CD4-positive, alpha-beta T cell treated with Interleukin-10 for 1 hour (primary cell): Measurements from ENCODE around the gene PRDX2.
A peak's percentile ranks its signal among the peaks of the same experiment; 100 is the strongest.

Experiments
- DNase-seq: peaks from one replicate; pipeline ENCODE4 v3.0.0-alpha.2; 2020

Gene PRDX2

DNA sequence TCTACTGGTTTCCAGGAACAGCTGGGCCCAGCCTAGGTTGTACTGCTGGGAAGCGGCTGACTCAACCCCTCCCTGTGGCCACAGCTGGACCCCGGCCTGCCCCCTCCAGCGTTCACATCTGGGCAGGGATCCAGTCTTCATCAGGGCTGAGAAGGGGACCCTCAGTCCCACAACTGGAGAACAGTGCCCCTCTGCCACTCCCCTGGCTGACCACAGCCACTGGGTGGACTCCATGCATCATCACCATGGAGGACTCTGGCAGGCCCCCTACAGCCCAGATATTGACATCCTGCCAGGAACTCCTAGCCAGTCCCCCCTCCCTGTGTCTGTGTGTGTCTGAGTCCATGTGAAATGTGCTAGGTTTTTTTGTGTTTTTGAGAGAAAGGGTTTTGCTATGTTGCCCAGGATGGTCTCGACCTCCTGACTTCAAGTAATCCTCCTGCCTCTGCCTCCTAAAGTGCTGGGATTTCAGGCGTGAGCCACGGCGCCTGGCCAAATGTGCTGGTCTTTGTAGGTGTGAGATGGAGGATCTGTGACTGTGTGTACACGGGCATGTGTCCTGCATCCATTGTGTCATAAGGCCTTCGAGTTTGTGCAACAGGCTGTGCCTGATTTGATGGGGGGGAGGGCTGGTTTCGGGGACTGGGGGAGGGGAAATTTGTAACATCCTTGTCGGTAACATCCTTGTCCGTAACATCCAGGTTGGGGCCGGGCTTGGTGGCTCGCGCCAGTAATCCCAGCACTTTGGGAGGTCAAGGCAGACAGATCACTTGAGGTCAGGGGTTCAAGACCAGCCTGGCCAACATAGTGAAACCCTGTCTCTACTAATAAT lies 22.2 kb downstream of the PRDX2 start:
- no peak for DNase-seq

DNA sequence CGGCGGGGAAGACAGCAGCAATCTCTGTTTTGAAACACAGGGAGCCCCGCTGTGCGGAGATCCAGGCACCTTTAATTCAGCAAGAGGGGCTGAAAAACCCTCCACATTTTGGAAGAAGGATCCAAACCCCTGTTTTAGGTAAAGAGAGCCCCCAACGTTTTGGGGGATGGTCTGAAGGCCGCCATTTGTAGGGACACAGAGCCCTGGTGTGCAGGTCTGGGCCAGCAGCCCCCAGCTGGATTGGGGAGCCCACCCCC lies 22.8 kb downstream of the PRDX2 start:
- no peak for DNase-seq

DNA sequence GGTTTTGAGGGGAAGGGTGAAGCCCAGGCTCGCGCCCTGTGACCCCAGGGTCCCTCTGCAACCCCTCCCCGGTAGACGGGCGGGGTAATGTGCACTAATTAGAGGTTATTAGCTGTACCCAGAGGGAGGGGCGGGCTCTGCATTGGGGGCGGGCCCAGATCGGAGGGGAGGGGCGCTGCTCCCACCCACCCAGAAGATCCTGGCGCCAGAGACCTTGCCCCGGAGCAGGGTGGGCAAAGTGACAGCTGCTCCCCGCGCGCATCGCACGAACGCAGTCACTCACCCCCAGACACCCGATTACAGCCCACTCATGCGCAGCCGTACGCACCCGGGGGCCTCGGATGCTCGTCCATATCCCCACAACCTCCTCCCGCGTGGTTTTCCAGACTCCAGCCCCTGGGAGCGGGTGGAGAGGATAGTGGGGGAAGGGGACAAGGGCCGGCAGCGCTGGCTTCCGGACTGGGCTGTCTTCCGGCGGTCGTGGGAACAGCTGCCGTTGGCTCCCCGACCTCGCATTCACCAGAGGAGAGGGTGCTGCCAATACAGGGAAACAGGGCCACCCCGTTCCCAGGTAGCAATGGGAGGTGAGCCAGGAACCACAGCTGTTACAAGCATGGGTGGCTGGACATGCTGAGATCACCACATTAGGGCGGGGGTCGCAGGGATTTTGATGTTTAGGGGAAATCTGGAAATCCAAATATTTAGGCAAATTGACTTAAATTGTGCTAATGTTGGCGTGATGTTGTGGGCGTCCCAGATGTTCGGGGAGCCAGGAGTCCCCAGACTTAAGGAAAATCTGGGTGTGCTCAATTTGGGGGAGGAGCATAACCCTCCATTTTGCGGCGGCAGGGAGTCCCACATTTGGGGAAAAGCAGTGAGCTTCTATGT lies 23.3 kb downstream of the PRDX2 start:
- DNase-seq, result peak; percentile 64

DNA sequence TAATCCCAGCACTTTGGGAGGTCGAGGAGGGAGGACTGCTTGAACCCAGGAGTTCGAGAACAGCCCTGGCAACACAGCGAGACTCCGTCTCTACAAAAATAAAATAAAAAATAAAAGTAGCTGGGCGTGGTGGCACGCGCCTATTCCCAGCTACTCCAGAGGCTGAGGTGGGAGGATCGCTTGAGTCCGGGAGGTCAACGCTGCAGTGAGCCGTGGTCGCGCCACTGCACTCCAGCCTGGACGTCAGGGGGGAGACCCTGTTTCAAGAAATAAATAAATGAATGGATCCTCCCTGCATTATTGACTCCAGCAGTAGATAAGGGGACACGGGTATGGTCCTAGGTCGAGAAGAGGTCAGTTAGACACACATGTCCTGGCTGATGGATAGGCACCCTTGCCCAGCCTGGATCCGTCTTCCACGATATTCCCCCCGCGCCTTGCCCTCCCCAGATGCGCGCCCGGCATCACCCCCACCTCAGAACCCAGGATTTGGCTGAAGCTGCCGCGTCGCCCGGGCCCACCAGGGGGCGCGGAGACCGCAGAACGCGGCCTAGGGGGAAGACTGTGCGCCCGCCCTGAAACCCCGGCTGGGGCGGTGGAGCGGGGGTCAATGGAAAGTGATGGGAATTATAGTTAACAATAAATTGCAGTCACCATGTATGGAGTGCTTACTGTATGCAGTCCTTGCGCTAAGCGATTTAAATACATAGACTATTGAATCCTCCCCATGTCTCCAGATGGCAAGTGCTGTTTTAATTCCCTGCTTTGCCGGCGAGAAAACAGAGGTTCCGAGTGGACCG lies 24.2 kb downstream of the PRDX2 start:
- DNase-seq, result peak; percentile 85

DNA sequence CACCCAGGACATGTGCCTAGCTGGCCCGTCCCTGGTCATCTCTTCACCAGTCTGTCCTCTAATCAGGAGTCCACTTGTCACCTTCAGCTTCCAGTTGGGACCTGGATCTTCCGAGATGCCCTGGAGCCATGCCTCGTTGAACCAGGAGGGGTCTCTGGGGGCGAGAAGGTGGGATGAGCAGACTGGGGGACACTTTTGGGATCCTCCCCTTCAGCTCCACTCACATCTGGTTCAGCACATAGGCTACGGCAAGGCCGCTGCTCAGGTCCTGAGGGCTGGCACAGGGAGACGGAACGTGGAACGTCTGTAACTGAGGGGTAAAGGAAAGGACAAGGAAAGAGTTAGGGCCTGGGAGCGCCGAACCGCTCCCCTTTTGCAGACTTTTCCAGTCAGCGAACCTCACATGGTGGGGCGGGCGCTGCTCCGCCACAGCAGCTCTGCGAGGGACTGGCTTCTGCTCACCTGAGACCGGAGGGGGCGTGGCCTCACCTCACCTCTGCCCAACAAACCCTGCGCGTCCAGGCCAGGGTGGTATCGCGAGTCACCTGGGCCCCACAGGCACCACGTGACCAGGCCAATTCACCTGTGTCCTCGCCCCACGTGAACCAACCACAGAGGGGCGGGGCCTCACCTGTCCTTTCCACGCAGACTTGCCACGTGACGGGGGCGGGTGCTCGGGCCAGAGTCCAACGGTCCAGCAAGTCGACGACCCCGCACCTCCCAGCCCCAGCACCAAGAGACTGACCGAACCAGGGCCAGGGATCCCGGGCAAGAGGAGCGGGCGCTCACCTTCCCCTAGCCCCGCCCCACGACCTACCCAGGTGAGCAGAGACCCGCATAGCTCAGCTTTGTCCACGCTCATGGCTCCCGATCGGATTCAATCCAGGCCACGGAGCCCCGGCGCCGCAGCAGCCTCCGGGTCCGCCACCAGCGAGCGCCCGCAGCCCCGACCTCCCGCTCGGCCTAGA lies 26.7 kb downstream of the PRDX2 start, which contains the start of gene HOOK2:
HOOK2 (minus strand) TSS at position 965 of the 968 bp plus-strand sequence; CDS start at position 862, 103 bp downstream.
- DNase-seq, result peak; percentile 69

DNA sequence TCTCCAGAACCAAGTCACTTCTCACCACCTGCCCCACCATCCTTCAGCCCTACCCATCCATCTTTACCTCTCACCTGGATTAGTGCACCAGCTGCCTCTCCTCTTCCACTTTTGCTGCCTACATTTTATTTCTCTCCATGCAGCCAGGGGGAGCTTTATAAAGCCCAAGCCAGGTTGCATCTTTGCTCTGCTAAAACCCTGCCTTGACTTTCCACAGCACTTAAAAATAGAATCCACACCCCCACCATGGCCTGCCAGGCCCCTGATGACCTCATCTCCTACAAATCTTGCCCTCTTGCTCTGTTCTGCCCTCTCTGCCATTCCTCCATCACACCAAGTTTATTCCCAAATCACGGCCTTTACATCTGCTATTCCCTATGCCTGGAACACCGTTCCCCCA lies 28.0 kb downstream of the PRDX2 start:
- no peak for DNase-seq

DNA sequence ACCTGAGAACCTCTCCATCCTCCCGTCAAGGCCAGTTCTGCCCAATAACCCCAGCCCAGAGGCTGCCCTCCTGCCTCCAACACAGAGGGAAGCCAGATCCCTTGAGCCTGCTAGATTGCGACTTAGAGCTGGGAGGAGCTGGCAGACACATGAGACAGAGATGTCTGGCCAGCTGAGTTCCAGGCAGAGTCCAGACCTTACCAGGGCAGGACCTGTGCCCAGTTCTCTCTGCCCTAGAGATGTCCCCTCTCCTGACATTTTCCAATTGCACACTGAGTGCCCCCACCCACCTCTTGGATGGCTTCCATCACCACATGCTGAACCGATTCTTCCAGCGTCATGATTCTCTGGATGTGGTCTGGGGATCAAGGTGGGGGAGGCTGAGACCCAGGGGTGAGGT lies 29.3 kb downstream of the PRDX2 start:
- DNase-seq, result no peak

DNA sequence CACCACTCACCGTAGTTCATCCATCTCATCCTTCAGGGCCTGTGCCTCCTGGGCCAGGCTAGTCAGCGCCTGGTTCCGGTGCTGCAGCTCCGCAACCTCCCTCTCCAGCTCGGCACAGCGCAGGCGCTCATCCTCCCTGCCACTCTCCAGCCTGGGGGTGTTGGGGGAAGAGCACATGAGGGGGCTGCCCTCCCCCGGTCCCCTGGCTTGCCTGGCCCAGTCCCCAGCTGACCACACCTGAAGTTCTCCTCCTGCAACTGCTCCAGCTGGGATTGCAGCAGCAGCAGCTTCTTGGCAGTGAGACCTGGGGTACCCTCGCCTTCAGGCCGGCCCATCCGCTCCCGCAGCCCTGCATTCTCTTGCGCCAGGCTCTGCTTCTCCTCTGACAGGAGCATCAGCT lies 30.7 kb downstream of the PRDX2 start:
- no peak for DNase-seq

DNA sequence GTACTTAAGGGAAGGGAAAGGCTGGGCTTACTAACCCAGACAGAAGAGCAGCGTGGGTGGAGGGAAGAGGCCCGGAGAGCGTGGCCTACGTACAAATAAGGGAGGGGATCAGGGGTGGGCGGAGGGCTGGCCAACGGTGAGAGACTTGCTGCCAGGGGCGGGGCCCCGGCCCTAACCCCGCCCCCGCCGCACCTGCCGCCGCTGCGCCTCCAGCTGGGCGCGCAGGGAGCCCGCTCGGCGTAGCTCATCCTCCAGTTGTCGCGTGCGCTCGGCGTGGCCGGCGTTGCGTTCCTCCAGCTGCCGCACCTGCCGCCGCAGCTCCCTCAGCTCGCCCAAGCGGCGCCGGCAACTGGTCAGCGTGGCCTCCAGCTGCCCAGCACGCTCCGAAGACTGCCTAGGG lies 31.9 kb downstream of the PRDX2 start:
- DNase-seq, result peak; percentile 80

DNA sequence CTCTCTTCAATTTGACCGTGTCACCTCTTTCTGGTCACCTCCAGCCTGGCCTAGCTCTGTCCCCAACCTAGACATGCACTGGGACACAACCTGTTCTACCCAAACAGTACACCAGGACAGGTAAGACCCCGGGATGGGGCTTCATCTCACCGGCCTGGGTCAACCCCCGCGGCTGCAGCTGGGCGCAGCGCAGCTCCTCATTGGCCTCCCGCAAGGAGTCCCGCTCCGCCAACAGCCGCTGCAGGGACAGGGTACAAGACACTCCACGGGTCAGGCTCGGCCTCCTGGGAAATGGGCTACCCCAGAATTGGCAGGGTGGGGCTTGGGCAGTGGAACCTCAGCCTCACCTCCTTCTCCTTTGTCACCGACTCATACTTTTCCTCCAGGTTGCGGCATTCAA lies 33.9 kb downstream of the PRDX2 start:
- no peak for DNase-seq

DNA sequence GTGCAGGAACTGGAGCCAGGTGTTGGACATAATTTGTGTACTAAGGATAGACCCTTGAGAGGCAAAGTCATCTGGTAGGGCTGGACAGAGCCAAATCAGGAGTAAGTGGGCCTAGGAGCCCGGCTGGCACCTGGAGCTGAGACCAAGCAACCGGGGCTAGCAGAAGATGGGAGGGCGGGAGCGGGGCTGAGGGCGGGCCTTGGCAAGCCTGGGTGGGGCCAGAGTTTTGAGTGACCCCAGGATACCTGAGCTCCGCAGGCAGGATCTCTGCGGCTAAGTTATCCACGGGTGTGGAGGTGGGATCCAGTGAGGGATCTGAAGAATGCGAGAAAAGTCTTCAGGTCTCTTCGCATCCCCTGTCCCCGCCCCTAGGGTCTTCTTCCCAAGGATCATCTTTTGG lies 34.5 kb downstream of the PRDX2 start:
- no peak for DNase-seq

DNA sequence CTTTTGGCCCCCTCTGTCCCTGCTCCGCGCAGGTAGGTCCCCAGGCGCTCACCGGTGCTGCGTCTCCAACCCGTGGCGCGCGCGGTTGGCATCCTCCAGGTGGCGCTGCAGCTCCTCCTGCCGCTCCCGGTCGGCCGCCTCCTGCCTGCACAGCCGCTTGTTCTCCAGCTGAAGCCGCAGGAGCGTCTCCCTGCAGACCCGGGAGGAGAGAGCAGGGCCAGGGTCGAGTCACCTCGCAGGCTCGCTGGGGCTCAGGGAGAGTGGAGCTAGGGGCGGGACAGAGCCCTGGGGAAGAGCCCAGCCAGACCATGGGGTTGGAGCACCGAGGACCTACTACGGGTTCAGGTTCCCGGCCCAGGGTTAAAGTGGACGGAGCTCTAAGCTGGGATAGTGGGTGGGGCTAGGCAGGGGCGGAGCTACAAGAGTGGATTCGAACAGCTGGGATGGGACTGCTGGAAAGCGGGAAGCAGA lies 35.5 kb downstream of the PRDX2 start:
- peak; percentile 86 for DNase-seq

DNA sequence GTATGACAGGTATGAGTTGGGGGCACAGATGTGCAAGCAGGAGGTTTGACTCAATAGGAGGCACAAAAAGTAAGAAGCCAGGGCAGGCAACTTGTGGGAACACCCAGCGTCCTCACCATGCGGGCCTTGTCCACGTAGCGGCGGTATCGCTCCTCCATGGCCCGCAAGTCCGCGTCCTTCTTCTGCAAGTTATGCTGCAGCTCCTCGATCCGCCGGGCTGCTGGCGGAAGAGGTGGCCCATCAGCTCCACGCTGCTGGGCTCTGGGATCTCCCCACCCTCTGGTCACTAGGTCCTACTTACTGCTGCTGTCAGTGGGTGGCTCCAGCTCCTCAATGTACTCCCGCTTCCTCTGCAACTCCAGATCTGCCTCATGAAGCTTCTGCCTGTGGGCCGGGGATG lies 36.9 kb downstream of the PRDX2 start:
- no peak for DNase-seq

DNA sequence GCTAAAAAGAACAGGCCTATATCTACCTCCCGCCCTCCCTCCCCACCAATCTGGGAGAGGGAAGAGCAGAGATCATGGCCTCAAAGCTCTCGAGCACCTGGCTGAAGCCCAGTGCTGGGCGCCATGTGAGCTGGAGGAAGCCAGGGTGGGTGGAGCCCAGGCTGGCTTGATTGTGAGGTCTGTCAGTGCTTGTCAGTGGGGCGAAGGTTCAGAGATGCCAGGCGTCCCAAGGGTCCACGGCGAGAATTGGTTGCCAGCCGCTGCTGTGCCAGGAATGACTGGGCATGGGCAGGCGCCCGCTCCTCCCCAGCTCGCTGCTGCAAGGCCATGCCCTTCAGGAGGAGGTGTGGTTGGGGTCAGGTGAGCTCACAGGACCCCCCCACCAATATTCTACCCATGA lies 38.5 kb downstream of the PRDX2 start:
- no peak for DNase-seq

DNA sequence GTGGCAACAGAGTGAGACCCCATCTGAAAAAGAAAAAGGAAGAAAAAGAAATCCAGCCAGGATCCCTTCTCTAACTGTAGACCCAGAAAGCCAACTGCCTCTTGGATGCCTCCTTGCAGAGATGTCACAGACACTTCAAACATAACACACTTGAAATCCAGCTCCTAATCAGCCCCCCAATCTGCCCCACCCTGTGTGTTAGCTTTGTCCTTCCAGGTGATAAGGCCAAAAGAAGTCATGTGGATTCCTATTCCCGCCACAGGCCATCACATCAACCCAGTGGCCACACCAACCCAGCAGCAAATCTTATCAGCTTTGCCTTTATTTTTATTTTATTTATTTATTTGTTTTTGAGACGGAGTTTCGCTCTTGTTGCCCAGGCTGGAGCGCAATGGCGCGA lies 41.9 kb downstream of the PRDX2 start:
- DNase-seq, result no peak

DNA sequence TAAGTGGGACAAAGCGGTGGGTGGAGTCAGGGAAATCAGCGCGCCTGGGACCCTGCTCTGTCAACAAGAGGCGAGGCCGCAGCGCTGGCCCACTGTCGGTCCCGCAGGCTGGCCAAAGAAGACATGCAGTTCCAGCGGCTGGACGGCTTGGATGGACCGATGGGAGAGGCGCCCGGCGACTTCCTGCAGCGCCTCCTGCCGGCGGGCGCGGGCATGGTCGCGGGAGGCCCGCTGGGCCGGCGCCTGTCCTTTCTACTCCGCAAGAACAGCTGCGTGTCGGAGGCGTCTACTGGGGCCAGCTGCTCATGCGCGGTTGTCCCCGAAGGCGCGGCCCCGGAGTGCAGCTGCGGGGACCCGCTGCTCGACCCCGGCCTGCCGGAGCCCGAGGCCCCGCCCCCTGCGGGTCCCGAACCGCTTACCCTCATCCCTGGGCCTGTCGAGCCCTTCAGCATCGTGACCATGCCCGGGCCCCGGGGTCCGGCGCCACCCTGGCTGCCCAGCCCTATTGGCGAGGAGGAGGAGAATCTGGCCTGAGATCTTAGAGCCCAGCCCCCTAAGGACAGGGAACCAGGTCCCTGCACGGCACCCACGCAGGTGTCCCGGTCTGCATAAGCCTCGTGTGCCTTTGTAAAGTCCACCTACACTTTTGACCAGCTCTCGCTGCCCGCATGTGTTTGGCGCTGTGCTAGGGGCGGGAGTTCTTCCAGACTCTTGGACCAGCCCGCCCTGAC lies 43.9 kb downstream of the PRDX2 start:
- peak; percentile 67 for DNase-seq

DNA sequence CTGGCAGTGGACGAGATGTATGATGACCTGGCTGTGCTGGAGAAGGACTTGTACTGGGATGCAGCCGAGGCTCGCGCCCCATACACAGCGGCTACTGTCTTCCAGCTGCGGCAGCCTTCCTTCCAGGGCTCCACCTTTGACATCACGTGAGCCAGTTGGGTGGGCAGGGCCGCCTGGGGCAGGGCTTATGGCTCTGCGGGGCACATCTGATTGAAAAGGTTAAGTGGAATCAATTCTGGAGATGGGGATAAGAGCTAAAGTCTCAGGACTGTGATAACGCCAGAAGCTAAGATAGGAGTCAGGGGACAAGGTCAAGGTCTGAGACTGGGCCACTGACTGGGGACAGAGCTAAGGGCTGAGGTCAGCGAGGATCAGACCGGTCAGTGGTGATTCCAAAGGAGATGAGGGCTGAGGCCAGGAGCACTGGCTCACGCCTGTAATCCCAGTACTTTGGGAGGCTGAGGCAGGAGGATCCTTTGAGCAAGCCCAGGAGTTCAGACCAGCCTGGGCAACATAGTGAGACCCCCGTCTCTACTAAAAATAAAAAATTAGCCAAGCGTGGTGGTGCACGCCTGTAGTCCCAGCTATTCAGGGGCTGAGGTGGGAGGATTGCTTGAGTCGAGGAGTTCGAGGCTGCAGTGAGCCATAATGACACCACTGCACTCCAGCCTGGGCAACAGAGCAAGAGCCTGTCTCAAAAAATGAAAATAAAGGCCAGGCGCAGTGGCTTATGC lies 45.3 kb downstream of the PRDX2 start:
- no peak for DNase-seq

DNA sequence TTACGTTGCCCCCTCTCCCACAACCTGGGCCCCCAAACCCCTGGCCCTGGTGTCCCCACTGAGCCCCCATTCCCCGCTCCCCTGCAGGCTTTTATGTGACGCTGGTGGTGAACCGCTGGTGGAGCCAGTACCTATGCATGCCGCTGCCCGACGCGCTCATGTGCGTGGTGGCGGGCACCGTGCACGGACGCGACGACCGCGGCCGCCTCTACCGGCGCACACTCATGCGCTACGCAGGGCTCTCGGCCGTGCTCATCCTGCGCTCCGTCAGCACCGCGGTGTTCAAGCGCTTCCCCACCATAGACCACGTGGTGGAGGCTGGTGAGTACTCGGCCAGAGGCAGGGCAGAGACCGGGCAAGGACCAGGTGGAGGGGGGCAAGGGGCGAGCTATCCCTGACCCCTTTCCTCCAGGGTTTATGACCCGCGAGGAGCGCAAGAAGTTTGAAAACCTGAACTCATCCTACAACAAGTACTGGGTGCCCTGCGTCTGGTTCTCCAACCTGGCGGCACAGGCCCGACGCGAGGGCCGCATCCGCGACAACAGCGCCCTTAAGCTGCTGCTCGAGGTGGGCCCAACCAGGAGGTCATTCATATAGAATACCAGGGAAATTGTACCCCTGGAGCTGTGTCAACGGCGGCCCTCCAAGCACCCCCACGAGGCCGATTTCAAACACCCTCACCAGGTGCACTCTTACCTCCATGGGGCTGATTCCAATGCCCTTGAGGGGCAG lies 47.0 kb downstream of the PRDX2 start:
- DNase-seq, result no peak

DNA sequence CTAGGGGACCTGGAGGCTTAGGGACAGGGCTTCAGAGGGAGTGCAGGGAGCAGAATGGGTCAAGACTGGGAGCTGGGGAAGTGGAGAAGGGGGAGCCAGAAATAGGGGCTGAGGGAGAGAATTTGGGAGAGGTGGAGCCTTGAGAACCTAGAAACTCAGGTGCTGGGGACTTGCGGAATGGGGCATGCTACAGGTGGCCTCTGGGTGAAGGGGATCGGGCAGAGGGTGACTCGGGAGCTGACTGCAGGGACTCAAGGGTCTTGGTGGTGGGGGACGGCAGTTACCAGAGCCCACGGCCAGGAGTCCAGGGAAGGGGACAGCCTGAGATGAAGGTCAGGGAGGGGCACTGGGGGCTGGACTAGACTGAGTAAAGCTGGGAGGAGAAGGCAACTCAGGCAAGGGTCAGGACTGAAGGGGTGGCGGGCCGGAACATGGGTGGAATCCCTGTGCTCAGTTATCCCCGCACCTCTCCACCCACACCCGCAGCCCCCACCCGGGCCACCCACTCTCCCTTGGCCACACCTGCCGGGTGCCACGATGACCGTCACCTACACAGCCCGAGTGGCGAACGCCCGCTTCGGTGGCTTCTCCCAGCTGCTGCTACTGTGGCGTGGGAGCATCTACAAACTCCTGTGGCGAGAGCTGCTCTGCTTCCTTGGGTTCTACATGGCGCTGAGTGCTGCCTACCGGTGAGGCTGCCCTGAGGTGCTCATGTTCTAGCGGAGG lies 49.4 kb downstream of the PRDX2 start:
- no peak for DNase-seq
